ENCODE measurements around the gene ELP2. TPM values are rescaled to one million over a fixed set of nuclear protein-coding genes. Genes with fewer than 3 reads are reported as not detected.

Gene ELP2
- total RNA-seq, 1 donor from 2014 or later = 94.1 TPM

DNA sequence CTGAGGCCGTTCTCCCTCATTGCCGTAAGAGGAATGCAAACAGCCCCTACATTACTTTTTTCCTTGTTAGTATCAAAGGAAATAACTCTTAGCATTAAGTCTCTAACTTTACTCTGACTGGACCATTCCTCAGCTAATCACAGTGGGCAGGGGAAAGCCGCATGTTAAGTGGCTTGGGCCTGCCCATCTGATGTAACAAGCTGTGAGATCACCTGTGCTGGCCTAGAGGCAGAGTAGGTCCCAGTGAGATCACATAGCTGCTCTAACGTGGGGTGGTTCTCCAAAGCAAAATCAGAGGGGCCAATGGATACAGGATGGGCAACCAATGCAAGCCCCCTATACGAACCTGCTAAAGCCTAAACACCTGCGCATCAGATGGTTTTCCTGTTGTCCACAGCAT, 51.7 kb downstream of the ELP2 start:
- TF ChIP-seq, protein P1, sequence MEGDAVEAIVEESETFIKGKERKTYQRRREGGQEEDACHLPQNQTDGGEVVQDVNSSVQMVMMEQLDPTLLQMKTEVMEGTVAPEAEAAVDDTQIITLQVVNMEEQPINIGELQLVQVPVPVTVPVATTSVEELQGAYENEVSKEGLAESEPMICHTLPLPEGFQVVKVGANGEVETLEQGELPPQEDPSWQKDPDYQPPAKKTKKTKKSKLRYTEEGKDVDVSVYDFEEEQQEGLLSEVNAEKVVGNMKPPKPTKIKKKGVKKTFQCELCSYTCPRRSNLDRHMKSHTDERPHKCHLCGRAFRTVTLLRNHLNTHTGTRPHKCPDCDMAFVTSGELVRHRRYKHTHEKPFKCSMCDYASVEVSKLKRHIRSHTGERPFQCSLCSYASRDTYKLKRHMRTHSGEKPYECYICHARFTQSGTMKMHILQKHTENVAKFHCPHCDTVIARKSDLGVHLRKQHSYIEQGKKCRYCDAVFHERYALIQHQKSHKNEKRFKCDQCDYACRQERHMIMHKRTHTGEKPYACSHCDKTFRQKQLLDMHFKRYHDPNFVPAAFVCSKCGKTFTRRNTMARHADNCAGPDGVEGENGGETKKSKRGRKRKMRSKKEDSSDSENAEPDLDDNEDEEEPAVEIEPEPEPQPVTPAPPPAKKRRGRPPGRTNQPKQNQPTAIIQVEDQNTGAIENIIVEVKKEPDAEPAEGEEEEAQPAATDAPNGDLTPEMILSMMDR (conservative IDR thresholded peaks at IDR 0.05) = no peak
- Mint-ChIP-seq H3K9me3 (no peaks in the 10 kb centered on the region), H3K27me3 (ENCODE audit: low read depth) (peaks cover 23% of the 10 kb centered on the region), H3K4me1 (peaks cover 18% of the 10 kb centered on the region), H3K27ac (ENCODE audit: unreplicated experiment) (no peak overlapping the region), H3K4me3 (no peak overlapping the region), H3K36me3 (ENCODE audit: low read depth) (peaks cover 4% of the 10 kb centered on the region)
- DNase-seq (ENCODE audit: low read depth, low spot score) = no peak

DNA sequence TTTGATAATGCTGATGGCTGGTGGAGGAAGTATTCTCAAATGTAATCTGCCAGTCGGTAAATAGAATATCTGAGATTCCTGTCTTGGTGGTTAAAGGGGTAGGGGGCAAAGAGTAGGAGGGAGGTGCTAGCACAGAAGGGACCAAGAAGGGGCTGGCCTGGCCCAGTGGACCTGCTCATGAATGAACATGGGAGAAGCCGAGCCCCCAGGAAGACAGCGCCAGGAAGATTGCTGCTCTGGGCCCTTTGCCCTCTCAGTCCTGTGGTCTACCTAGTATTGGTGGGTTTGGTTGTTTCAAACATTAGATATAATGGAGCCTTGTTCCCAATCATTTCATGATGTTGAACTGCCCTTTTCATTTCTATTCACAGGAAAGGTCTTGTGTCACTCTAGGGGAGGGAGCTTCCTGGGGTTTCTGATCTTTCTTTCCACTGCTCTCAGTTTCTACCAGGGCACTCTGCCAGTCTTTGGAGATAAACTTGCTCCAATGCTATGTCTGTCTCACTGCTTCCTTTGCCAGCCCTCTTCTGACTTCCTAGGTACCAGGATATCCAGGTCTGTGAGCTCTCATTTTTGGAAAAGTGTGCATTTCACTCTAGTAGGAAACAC, 52.3 kb downstream of the ELP2 start:
- peaks cover 28% of the 10 kb centered on the region for H3K27me3 Mint-ChIP-seq (ENCODE audit: low read depth)
- no peak for DNase-seq (ENCODE audit: low read depth, low spot score)
- TF ChIP-seq, protein P1 (conservative IDR thresholded peaks at IDR 0.05) = no peak
- no peaks in the 10 kb centered on the region for H3K9me3 Mint-ChIP-seq
- peaks cover 3% of the 10 kb centered on the region for H3K36me3 Mint-ChIP-seq (ENCODE audit: low read depth)
- peak overlapping the region; percentile 88 for H3K27ac Mint-ChIP-seq (ENCODE audit: unreplicated experiment)
- H3K4me1 Mint-ChIP-seq = peaks cover 18% of the 10 kb centered on the region
- no peak overlapping the region for H3K4me3 Mint-ChIP-seq

DNA sequence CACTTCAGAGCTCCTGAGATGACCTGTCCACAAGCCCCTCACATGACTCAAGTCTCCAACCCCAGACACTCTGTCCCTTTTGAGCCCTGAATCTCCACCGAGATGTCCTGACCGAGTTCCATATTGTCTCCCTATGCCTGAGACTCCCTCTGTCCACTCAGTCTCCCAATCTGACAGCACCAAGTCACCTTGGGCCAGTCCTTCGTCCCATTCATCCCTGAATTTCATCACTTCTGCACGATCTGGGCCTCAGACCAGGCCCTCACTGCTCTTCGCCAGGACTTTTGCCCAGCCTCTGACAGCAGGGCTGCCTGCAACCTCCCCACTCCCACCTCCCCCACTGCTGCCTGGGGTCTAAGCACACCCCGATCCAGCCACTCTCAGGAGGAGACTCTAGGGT, 53.3 kb downstream of the ELP2 start:
- peaks cover 36% of the 10 kb centered on the region for H3K27me3 Mint-ChIP-seq (ENCODE audit: low read depth)
- H3K36me3 Mint-ChIP-seq (ENCODE audit: low read depth) = no peaks in the 10 kb centered on the region
- no peak overlapping the region for H3K27ac Mint-ChIP-seq (ENCODE audit: unreplicated experiment)
- no peaks in the 10 kb centered on the region for H3K9me3 Mint-ChIP-seq
- H3K4me3 Mint-ChIP-seq = peak overlapping the region; percentile 61
- peaks cover 21% of the 10 kb centered on the region for H3K4me1 Mint-ChIP-seq
- no peak for DNase-seq (ENCODE audit: low read depth, low spot score)
- TF ChIP-seq, protein P1 (conservative IDR thresholded peaks at IDR 0.05) = no peak

DNA sequence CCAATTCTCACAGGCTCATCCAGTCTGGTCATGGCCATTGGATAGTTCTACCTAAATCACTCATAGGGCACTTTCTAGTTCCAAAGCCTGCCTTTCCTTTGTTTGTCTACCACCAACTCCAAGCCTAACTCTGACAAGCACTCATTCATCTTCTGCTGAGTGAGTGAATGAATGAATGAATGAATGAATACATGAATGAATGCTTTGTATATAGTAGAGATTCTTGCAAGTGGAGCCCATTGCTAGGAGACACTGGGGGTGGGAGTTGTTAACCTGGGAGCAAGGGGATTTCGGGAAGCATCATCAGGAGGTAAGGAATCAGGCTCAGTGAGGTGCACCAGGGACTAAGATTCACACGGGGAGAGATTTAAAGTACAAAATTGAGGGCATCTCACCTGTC, 54.3 kb downstream of the ELP2 start:
- Mint-ChIP-seq H3K27me3 (ENCODE audit: low read depth) (peaks cover 45% of the 10 kb centered on the region), H3K4me3 (peak overlapping the region; percentile 36), H3K4me1 (peaks cover 31% of the 10 kb centered on the region), H3K36me3 (ENCODE audit: low read depth) (no peaks in the 10 kb centered on the region), H3K27ac (ENCODE audit: unreplicated experiment) (no peak overlapping the region), H3K9me3 (no peaks in the 10 kb centered on the region)
- no peak for DNase-seq (ENCODE audit: low read depth, low spot score)
- TF ChIP-seq, protein P1 (conservative IDR thresholded peaks at IDR 0.05) = no peak

DNA sequence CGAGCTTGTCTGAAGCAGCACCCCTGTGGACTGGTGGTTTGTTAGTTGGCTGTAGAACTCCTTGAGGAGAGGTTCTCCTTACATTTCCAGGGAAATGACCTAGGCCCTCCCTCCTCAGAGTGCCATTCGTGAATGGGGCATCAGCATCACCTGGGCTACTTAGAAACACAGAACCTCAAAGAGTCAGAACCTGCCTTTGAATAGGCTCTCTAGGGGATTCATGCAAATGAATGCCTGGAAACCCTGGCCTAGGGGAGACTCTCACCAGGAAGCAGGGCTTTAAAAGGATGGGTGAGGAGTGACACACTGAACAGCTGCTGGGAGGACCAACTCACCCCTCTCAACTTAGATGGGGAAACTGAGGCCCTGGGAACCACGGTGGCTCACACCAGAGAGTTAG, 55.5 kb downstream of the ELP2 start:
- Mint-ChIP-seq H3K27me3 (ENCODE audit: low read depth) (peaks cover 54% of the 10 kb centered on the region), H3K9me3 (no peaks in the 10 kb centered on the region), H3K27ac (ENCODE audit: unreplicated experiment) (no peak overlapping the region), H3K4me3 (peak overlapping the region; percentile 88), H3K4me1 (peaks cover 33% of the 10 kb centered on the region), H3K36me3 (ENCODE audit: low read depth) (no peaks in the 10 kb centered on the region)
- TF ChIP-seq, protein P1 (conservative IDR thresholded peaks at IDR 0.05) = no peak
- DNase-seq (ENCODE audit: low read depth, low spot score) = no peak
